GM21423 (cell line): ENCODE results near the gene ALDH1L2.
"Not testable (repeated sequence)": the region's sequence is repeated elsewhere in the genome, so short reads cannot be mapped to it uniquely, and the experiment has no call there.

Source experiments
- ATAC-seq: cut with Tn5 transposase; IDR thresholded peaks from one replicate; pipeline ENCODE4 v1.9.1; 2021; ENCODE audit warnings: mild to moderate bottlenecking, moderate library complexity; ENCODE audit not compliant: unreplicated experiment

Gene ALDH1L2

DNA sequence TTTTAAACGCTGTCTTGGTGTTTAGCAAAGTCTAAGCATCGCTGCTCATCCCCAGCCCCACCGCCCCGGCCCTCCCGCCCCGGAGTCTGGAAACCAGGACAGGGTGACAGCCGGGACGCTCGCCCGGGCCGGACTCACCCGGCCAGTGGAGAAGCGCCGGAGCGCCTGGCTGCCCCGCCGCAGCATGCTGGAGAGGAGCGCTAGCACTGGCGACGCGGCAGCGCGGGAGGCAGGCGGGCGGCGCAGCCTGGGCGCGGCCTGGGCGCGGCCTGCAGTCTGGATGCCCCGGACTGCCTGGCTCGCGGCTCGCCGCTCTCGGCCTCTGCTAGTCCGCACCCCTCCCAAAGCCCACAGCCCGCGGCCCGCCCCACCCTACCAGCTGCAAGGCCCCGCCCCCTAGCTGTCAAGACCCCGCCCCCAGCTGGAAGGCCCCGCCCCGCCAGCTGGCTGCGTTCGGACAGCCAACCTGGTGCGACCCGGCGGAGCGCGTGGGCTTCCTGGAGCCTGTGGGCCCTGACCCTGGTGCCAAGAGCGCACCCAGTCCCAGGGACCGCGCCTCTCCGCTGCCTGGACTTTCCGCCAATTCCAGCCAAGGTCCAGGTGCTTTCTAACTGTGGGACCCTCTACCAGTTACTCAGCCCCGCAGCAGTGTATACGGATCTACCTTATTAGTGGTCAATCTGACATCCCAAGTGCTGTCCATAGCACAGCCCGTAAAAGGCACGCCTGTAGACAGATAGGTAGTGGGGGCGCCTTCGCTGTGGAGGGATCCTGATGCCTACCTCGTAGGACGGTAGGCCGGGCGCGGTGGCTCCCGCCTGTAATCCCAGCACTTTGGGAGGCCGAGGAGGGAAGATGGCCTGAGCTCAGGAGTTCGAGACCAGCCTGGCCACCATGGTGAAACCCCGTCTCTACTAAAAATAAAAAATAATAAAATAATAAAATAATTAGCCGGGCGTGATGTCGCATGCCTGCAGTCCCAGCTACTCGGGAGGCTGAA is at the start of gene ALDH1L2:
TSS of gene ALDH1L2 (minus strand) at position 208 of the 1,000 bp plus-strand sequence. CDS start at position 186, 22 bp downstream.
- peak; percentile 85 for ATAC-seq

DNA sequence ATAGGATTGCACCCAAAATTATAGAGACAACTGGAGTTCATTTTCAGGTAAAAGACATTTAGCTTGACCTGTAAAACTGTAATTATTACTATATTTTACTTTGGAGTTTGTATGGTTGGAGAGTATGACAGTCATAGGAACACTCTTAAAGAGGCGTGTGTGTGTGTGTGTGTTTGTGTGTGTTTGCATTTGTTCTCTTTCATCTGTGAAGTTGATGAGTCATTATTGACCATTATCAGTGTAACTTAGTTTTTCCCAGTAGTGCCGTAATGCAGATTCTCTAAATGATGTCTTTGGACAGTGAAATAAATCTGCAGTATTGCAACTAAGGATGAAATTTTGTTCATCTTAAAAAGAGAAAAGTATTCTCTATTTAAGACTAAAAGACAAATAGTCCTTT is 36.3 kb upstream of the ALDH1L2 start:
- ATAC-seq: no peak

DNA sequence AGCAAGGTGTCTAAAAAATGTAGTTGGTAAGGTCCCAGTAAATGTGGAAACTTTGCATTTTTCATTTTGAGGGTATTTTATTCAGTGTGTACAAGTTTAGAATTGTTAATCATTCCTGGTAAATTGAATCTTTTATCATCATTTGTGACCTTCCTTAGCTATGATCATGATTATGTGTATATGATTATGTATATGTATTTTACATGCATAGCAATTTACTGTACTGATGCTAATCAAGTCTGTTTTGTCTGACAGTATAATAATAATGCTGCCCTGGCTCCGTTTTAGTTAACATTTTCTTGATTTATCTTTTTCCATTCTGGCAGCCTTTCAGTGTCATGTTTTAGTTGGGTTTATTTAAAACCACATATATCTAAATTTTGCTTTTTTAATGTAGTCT is 32.7 kb upstream of the ALDH1L2 start:
- no peak for ATAC-seq

DNA sequence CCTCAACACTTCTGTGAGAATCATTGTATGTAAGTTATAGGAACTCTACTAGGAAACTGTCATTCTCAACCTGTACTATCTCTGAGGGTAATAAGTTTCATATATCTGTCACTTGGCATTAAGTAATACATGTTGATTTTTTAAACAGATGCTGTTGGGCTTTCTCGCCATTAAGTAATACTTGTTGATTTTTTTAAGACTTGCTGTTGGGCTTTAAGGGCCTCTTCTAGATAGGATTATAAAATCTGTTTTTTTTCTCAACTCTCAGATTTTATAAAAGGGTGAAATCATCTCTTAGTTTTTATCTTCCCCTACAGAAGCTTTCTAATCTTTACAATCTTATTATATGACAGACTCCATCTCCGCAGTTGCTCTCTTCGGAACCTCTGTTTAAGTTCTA is 28.8 kb upstream of the ALDH1L2 start:
- no peak for ATAC-seq

DNA sequence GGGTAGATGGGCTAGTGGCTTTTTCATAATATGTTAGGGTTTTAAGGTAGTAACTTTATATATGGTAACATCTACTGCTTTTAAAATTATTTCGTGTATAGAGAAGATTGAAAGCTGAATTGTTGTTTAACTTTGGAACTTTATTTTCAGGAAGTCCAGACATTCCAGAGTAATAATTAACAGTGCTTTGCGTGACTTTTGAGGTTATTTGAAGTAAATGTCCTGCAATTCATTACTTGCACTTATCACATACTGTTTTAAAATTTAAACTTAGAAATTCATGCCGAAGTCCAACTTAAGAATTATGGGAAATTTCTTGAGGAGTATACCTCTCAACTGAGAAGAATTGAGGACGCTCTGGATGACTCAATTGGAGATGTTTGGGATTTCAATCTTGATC is 26.6 kb upstream of the ALDH1L2 start:
- ATAC-seq: no peak

DNA sequence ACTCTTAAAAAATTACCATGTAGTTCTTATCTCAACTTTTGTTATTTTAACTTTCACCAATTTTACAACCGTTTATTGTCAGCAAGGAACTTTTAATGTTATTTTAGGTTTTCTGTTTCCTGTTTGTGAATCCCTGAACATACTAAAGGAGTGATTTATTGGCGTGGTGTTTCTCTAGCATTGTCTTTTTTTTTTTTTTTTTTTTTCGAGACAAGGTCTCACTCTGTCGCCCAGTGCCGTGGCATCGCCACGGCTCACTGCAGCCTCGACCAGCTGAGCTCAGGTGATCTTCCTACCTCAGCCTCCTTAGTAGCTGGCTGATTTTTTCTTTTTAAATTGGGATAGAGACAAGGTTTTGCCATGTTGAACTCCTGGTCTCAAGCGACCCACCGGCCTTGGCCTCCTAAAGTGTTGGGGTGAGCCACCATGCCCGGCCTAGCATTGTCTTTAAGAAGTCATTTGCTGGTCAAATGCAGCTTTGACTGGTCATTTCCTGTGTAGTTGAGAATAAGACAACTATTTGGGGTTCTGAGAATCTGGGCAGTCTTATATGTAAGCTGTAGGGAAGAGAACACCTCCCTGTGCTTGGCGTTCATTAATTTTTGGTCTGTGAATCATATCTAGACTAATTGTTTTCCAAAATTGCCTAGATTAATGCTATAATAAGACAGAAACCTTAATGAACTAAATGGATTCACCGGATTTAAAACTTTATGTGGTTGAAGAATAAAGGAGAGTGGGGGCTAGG is 25.4 kb upstream of the ALDH1L2 start:
- peak; percentile 35 for ATAC-seq

DNA sequence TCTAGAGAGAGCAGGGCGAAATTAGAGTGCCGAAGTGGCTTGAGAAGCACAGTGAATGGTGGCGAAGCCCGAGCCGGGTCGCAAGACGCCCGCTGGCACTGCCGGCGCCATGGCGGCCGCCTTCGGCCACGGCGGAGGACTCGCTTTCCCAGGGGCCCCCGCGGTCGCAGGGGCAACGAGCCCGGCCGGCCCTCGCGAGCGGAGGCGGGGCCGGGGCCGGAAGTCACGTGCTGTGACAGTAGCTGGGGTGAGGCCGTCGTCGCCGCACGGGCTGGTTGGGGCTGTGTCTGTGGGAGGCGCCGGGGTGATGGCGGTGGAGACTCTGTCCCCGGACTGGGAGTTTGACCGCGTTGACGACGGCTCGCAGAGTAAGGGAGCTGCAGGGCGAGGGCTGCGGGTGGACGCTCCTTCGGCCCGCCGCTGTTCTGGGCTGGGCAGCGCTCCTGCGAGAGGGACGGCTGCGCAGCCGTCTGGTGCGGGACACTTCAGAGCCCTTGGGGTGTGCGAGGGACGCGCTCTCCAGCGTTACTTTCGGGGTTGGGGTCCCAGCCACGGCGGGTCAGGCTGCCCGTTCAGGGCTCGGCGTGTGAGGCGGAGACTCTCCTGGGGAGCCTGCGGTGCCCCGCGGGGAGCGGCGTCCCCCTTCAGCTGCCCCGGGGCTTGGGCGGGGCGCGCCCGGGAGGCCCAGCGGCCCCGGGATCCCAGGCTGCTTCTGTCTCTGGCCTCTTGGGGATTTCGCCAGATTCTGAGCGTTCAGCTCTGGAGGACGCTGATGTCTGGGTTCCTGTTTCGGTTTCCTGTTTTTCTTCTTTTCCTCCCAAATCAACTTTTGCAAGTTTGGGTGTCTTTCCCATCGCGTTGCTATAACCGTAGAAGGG is 23.5 kb upstream of the ALDH1L2 start, which contains the start of gene WASHC4:
TSS of gene WASHC4 (plus strand) at position 238 of the 878 bp plus-strand sequence. CDS start at position 308, 70 bp downstream.
- ATAC-seq: peak; percentile 82

DNA sequence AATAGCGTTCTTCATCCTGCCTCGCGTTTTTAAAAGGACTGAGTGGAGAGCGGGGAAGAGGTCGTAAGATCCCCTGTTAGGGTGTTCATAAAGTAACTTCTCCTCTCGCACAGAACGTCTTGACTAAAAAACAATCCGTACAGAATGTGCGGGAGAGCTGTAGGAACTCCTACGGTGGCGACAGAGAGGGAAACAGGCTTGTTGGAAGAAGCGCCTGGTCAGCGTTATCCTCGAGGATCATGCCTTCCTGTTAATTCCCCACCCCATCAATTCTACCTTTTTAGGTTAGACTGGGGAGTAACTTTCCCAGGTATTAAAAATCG is 22.9 kb upstream of the ALDH1L2 start:
- ATAC-seq: no peak

DNA sequence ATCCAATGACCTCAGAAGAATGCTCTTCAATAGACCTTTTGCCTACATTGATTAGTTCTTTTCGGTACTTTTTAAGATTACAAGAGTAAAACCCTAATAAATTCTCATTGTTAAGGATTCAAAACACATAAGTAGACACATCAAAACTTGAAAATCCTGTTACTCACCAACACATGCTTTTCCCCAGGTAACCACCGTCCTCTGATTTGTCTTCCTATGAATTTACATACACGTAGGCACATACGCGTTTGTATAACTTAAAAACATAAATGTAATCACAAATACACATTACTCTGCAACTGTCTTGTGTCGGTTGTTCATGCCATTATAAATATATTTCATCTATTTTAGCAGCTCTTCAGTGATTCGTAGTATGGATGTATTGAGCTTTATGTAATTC is 22.4 kb upstream of the ALDH1L2 start:
- ATAC-seq: no peak

DNA sequence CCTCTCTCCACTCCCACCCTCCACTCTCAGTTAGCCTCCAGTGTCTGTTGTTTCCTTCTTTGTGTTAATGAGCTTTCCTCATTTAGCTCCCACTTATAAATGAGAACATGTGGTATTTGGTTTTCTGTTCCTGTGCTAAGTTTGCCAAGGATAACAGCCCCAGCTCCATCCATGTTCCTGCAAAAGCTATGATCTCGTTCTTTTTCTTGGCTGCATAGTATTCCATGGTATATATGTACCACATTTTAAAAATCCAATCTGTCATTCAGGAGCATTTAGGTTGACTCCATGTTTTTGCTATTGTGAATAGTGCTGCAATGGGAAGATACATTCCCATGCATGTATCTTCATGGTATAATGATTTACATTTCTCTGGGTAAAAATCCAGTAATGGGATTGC is 20.5 kb upstream of the ALDH1L2 start:
- no peak for ATAC-seq

DNA sequence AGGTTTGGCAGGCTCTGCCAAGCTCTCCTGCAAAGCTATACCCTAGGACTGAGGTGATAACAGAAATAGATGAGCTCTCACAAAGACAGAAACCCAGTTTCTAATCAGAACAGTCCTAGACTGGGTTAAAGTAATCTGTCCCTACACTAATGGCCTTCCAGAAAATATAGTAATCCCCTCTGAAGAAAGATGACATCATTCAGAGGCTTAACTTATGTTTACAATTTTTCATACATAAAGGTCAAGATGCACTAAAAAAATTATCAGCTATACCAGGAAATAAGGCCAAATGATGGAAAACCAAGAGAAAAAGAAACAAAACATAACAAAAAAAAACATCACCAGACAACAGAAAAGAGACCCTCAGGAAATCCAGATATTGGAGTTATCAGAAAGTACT is 18.4 kb upstream of the ALDH1L2 start:
- no peak for ATAC-seq

DNA sequence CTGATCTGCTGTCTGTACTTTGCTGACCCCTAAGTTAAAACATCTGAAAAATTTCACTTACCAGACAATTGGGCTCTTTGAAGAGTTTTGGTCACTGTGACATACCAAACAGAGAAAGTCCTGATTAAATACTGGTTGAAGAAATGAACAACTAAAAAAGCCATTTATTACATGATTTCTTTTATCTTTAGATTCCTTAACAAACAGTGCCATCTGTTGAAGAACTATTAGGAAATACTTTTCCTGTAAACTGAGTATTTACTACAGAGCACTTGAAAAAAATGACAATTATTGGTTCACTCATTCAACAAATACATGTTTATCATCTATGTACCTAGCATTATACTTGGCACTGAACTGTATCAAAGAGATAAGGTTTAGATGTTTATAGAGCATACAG is 16.7 kb upstream of the ALDH1L2 start:
- no peak for ATAC-seq

DNA sequence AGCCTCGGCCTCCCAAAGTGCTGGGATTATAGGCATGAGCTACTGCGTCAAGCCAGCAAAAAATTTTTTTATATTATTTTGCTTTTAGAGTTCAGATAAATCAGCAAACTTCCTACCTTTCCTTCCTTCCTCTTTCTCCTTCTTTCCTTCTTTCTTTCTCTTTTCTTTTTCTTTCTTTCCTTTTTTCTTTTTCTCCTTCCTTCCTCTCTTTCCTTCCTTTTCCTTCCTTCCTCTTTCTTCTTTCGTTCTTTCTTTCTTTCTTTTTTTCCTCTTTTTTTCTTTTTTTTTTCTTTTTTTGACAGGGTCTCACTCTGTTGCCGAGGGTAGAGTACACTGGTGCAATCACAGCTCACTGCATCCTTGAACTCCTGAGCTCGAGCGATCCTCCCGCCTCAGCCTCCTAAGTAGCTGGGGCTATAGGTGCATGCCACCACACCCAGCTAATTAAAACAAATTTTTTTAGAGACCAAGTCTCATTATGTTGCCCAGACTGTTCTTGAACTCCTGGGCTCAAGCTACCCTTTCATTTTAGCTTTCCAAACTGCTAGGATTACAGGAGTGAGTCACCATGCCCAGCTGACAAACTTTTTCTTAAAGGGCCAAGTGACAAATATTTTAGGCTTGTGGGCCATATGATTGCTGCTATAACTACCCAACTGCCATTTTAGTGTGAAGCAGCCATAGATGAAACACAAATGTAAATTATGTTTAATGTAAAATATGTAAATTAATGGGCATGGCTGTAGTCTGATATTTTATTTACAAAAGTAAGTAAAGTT is 16.1 kb upstream of the ALDH1L2 start:
- no peak for ATAC-seq

DNA sequence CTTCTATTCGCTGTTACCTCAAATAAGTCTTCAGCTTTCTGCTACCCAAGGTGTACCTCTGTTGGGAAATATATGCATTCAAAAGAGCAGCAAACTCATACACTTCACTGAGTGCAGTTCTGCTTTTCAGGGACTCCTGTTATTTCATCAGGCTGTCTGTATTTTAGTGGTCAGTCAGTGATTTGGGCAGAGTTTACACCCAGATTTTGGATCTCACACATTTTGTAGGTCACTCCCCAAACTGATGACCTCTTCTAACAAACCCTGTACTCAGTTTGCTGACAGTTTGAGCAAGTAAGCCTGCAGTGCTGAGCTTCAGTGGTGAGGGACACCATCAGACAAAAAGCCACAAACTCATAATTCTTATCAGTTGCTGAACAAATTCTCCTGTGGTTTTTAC is 15.1 kb upstream of the ALDH1L2 start:
- ATAC-seq: no peak

DNA sequence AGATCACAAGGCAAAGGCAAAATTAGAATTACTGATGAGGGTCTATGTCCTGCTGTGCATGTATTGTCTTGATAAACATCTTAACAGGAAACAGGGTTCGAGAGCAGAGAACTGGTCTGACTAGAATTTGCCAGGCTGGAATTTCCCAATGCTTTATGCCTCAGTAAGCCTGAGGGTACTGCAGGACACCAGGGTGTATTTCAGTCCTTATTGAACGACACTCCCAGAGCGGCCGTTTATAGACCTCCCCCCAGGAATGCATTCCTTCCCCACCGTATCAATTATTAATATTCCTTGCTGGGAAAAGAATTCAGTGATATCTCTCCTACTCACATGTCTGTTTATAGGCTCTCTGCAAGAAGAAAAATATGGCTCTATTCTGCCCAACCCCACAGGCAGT is 11.1 kb upstream of the ALDH1L2 start:
- not testable (repeated sequence) for ATAC-seq

DNA sequence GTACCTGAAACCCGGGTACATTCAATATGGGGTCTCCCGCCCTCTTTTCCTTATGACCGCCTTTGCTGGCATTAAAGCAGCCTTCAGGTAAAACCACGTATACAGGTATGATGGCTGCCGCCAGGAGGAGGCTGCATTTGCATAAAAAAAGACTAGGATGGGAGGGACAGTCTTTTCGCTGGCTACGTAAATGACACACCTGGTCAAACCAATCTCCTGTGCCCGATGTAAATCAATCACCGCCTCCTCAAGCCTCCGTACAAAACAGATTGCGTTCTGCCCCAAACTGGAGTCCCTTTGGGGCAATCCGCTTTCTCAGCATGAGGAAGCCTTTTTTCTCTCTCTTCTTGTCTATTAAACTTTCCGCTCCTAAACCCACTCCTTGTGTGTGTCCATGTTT is 8.1 kb upstream of the ALDH1L2 start:
- no peak for ATAC-seq

DNA sequence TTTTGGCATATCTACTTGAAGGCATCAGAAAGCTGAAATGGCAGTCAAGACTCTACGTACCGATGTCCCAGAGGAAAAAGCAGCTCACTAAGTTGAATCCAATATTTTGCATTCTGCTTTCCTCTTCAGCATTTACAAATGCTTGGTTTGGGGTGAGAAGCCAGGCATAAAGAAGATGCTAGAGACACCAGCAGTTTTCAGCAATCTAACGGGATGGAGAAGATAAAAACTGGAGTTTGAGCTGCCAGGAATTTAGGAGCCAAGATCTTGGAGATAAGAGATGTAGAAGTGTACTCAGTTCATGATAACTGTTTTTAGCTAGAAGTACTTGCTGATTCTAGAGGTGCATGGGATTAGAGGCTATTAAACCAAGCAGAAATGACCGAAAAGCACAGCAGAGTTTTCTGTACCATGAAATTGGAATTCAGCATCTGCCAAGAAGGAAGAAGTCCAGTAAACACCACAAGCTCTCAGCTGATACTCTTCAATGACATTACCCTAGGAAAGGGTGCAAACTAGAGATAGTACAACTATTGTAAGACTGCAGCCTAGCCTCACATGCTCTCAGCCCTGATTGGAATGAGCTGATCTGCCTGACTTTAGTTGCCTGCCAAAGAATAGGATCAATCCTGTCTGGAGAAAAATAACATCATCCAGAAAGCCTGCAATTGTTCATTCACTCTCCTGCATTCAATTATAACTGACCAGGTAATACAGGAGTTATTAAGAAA is 7.4 kb upstream of the ALDH1L2 start:
- no peak for ATAC-seq

DNA sequence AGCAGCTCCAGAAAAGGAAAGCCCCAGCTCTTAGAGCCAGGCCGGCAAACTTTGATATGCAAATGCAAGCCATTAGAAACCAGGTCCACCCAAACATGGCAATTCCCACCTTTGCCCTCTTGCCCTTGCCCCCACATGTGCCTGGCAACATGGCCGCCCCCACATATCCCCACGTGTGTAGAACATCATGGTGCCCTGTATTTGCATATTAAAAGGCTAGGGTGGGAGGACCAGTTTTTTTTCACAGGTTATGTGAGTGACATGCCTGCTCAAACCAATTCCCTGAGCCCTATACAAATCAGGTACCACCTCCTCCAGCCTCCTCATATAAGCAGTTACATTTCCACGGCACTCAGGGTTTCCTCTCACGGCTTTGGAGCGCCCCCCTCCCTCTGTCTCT is 6.1 kb upstream of the ALDH1L2 start:
- no peak for ATAC-seq

DNA sequence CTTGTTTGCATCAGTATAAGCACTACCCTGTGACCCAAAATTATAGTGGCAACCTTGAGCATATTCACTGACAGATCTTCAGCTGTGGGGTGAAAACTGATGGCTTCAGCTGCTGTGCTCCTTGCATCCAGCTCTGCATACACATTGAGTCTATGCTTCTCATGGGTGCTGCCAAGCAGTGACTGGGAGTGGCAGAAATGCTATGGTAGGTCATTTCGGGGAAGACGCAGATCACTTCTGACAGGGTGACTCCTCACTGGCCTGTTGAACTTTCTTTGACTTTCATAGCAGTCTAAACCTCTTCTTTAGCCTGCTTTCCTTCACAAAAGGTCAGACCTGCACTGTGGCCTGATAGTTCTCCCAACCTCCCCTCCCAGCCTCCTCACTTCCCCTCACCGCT is 5.6 kb upstream of the ALDH1L2 start:
- no peak for ATAC-seq

DNA sequence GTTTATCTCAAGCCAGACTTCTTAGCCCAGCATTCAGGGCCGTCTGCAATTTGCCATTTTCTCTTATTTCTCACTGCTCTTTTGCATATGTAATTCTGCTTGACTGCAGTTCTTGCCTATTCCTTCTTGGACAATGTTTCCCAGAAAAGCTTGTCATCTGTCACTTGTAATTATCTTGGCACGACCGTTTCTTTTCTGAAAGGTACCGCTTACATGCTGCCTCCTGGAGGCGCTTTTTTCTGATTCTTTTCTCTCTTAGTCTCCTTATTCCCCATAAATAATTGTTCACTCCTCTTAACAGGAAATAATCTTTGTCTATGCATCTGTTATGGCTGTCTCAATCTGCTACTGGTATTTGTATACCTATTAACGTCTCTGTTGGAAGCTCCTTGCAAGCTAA is 1.2 kb upstream of the ALDH1L2 start:
- no peak for ATAC-seq
